Measurements from ENCODE around the gene EHMT1.

The EHMT1 gene

GRCh38 chr9:137668203-137668602 is 49.4 kb downstream of the EHMT1 start:
- no peak for FAIRE-seq

GRCh38 chr9:137669261-137669672 is 50.5 kb downstream of the EHMT1 start:
- FAIRE-seq (no peak), DNase-seq (ENCODE audit: extremely low spot score, insufficient read length, low read depth) (no peak)

More at GRCh38 chr9:137668203-137668602, 49.4 kb downstream of the EHMT1 start:
- DNase-seq (ENCODE audit: extremely low spot score, insufficient read length, low read depth): no peak

DNA sequence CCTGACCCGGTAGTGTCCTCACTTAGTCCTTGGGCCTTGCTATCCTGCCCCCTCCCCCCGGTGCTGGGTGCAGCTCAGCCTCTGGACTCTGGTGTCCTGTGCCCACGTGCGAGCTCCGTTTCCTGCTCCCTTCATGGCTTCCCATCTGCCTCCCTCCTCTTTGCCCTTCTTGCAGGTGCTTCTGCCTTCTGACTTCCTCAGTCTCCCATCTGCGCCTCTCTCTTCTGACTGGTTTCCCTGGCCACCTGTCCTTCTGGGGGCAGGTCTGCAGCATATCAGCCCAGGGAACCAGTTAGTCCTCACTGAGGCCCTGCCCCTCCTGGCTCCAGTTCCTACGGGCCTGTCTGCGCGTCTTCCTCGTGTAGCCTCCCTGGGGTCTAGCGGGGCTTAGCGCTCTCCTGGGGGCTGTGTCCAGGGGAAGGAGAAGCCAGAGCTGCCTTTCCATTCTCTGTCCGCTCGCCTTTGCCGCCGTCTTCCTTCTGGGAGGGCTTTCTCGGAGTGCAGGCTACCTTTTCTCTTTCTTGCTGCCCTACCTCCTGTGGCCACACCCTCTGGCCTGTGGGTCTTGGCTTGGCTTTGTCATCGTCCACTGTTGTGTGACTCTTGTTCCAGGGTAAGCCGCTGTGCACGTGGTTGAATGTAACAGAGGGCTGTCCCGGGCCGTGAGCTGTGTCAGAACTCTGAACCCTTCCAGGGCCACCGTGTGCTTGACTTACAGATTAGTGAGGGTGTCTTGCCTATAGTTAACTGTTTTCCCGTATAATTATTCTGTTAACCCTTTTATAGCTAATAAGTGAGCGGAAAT is 51.8 kb downstream of the EHMT1 start:
- no peak for DNase-seq (ENCODE audit: extremely low spot score, insufficient read length, low read depth)
- FAIRE-seq: no peak

DNA sequence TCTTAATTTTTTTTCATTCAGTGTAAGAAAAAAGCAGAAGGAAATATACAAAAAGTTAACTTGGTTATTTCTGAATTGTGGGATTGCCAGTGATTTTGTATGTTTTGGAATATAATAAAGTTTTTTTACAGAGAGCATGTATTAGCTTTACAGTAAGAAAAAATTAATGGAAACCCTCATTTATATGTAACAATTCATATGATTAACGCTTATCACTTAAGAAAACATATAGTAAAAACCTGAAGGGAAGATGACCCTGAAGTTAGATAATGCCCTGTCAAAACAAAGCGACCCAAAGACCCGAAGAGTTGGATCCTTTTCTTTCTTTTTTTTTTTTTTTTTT is 52.4 kb downstream of the EHMT1 start:
- no peak for DNase-seq (ENCODE audit: extremely low spot score, insufficient read length, low read depth)
- no peak for FAIRE-seq

GRCh38 chr9:137671721-137672120 is 52.9 kb downstream of the EHMT1 start:
- DNase-seq (ENCODE audit: extremely low spot score, insufficient read length, low read depth) (no peak), FAIRE-seq (no peak)

DNA sequence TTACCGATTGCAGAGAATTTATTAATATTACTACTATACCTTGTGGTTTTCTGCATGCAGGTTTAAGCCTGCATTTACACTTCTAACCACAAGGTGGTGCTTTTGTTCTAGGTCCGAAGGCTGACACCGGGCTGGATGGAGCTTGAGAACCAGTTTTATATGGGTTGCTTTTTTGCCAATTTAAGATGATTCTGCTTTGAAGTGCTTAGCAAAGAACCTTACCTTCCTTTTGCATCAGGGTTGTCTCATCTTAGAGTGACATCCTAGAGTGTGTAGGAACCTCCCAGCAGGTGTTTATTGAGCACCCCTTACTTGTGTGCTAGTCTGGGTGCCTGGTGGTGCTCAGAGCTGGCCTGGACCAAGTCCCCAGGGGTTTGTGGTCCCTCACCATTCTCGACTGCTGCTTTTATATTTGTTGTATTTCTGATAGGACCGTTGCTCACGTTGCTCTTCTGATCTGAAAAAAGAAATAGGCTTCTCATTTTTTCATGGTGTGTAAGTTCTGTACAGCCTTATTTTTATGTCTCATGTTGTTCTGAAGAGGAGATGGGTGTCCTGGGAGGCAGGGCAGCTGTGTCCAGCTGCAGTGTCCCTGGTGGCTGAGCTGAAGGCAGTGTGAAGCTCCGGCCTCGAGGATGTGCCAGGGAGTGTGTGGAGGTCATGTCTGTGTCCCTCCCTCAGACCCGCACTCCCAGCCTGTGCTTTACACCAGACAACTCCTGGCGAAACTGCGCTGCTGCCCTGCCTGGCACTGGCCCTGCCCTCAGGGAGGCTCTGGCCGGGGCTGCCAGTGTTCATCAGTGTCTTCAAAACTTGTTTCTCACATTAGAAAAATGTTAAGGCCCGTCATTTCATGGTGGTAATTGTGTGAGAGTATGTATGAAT is 54.3 kb downstream of the EHMT1 start:
- DNase-seq (ENCODE audit: extremely low spot score, insufficient read length, low read depth) (peak; percentile 69), FAIRE-seq (peak; percentile 71)

DNA sequence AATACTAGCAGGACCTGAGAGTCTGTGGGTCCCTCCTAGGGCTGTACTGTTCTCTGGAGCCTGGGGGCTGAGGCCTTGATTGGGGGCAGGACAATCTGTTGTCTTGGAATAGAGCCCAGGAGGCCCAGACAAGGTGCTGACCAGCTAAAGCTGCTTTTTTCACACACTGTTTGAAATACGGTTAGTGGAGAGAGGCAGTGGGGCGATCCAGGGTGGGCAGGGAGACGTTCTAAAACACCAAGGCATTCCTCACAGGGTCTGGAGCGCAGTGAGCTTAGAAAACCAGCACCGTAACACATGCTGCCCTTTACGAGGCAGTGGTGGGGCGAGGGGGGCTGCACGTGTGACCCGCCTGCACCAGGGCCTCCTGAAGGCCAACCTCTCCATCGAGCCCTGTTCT is 55.1 kb downstream of the EHMT1 start:
- DNase-seq (ENCODE audit: extremely low spot score, insufficient read length, low read depth) (no peak), FAIRE-seq (no peak)

- no peak for DNase-seq (ENCODE audit: extremely low spot score, insufficient read length, low read depth)
- FAIRE-seq: no peak
These were observed 55.6 kb downstream of the EHMT1 start for GRCh38 chr9:137674307-137674975.

- DNase-seq (ENCODE audit: extremely low spot score, insufficient read length, low read depth): no peak
- FAIRE-seq: no peak
These were observed 56.1 kb downstream of the EHMT1 start for GRCh38 chr9:137674976-137675320.

DNA sequence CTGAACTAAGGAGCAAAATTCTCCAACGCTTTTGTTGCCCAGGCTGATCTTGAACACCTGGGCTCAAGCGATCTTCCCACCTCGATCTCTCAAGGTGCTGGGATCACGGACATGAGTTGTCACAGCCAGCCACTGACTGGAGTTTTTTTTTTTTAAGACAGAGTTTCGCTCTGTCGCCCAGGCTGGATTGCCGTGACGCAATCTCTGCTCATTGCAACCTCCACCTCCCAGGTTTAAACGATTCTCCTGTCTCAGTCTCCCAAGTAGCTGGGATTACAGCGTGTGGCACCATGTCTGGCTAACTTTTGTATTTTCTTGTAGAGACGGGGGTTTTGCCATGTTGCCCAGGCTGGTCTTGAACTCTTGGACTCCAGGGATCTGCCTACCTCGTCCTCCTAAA is 58.2 kb downstream of the EHMT1 start:
- no peak for FAIRE-seq
- DNase-seq (ENCODE audit: extremely low spot score, insufficient read length, low read depth): no peak

DNA sequence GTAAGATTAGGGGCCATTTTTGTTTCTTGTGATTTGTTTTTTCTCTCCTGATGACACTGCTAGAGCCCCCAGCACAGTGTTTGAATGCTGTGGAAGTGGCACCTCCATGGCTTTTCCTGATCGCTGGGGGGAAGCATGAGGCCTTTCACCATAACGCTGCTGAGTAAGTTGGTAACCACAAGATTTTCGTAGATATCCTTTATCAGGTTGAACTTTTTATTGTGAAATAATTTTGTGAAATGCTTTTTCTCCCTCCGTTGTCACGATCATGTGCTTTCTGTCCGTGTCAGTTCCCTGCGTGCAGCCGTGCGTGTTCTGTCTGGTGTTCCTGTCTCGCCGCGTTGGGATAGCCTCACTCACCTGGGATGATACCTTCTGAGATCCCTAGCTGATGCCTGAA is 59.4 kb downstream of the EHMT1 start:
- FAIRE-seq: no peak

DNA sequence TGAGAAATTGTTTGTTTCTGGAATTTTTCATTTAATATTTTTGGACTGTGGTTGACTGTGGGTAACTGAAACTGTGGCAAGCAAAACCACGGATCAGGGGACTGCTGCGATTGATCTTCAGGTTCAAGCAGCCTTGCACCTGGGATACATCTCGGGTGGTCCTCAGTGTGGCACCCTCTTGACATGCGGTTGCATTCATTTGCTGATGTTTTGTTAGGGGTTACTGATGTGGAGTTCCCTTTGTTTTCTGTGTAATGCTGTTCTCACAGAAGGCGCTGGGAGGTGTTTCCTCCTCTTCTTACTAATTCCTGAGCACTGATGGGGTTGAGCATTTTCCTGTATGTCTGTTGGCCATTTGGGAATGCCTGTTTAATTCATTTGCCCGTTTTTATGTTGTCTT is 60.4 kb downstream of the EHMT1 start:
- FAIRE-seq (no peak), DNase-seq (ENCODE audit: extremely low spot score, insufficient read length, low read depth) (no peak)

More for the DNA sequence above, 59.4 kb downstream of the EHMT1 start:
- DNase-seq (ENCODE audit: extremely low spot score, insufficient read length, low read depth): no peak

GRCh38 chr9:137679695-137680305 is 61.0 kb downstream of the EHMT1 start:
- FAIRE-seq (no peak), DNase-seq (ENCODE audit: extremely low spot score, insufficient read length, low read depth) (no peak)

- no peak for DNase-seq (ENCODE audit: extremely low spot score, insufficient read length, low read depth)
- FAIRE-seq: no peak
These were observed 61.9 kb downstream of the EHMT1 start for GRCh38 chr9:137680444-137681358.

DNA sequence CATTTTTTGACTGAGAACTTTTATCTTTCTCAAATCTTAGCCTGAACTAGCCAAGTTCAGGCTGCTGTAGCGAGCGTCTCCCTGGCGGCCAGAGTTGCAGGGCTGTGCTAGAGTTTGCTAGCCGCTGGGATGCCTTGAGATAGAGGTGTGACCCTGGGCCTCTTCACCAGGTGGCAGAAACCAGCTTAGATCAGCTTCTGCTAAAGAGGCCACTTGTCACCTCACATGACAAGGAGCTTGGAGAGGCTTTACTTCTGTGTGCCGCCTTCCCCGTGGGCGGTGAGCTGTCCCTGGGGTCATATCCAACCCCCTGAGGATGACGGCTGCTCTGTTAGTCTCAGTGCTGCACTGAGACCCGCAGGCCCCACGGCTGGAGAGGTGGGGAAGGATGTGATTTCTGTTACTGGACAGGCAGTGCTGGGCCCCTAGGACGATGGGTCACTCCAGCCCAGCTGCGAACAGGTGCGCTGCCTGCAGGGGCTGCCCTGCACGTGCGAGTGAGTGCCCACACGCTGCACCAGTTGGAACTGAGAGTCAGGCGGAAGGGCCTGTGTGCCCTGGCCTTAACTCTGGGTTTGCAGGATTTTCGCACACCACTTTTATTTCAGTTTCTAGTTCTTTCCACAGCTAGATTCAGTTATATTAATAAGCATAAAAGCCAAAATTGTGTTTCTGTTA is 63.8 kb downstream of the EHMT1 start:
- DNase-seq (ENCODE audit: extremely low spot score, insufficient read length, low read depth) (no peak), FAIRE-seq (no peak)

DNA sequence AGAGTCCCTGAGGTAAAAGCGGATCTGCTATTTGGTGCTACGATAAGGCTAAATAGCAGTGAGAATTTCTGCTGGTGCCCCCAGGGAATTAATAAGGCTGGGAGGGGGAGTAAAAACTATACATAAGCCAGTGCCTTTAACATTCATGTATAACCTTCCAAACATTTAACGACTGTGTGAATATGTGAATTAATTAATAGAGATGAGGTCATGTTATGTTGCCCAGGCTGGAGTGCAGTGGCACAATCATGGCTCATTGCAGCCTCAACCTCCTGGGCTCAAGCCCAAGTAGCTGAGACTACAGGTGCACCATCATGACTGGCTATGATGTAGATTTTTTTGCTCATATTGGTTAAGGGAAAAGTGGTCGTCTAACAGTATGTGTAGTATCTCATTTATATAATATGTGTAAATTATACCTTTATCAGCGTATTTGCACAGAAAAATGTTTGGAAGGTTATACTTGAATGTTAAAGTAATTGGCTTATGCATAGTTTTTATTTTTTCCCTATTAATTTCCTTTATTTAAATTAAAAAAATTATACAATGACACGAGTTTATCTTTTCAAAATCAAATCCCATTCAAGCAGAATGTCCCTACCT is 64.6 kb downstream of the EHMT1 start:
- DNase-seq (ENCODE audit: extremely low spot score, insufficient read length, low read depth): no peak
- no peak for FAIRE-seq

- DNase-seq (ENCODE audit: extremely low spot score, insufficient read length, low read depth): no peak
- no peak for FAIRE-seq
These were observed 66.4 kb downstream of the EHMT1 start for GRCh38 chr9:137685035-137685740.

Measured in GM18507 (cell line).